SK-N-MC (cell line): ENCODE results near the gene PTGES3.

Experiments
- DNase-seq: peaks from one replicate; pipeline ENCODE4 v3.0.0-alpha.2; 2011; ENCODE audit warnings: low read depth, low spot score
- H3K27ac ChIP-seq: fragments of 200-600 bp; sonication (generic); 2 replicates; pipeline ENCODE4 v1.5.1; 2016; ENCODE audit warnings: mixed run types
- H3K36me3 ChIP-seq: fragments of 200-600 bp; sonication (generic); 2 replicates; pipeline ENCODE4 v1.6.1; 2017; ENCODE audit warnings: antibody characterized with exemption, low read length, mixed read lengths; ENCODE audit not compliant: insufficient read depth
- H3K4me3 ChIP-seq: fragments of 200-600 bp; sonication (generic); 2 replicates; pipeline ENCODE4 v1.5.1; 2016
- H3K9ac ChIP-seq: fragments of 200-600 bp; sonication (generic); 2 replicates; pipeline ENCODE4 v1.8.0; 2017; ENCODE audit warnings: mixed run types, mixed read lengths; ENCODE audit not compliant: insufficient read length
- H3K9me3 ChIP-seq: fragments of 200-600 bp; sonication (generic); 2 replicates; pipeline ENCODE4 v1.6.1; 2017; ENCODE audit warnings: low read depth, mild to moderate bottlenecking, antibody characterized with exemption, low read length, moderate library complexity, mixed read lengths
- EZH2 ChIP-seq: fragments of 200-600 bp; sonication (generic); IDR thresholded peaks from one replicate; pipeline ENCODE4 v1.6.1; 2017; ENCODE audit warnings: antibody characterized with exemption
- FOXP2 ChIP-seq: optimal IDR thresholded peaks from 2 replicates; pipeline ENCODE3; 2011; ENCODE audit warnings: mild to moderate bottlenecking, moderate library complexity; ENCODE audit not compliant: insufficient read depth; ENCODE audit errors: extremely low read length, control extremely low read depth
- POLR2AphosphoS5 ChIP-seq: IDR thresholded peaks from 2 replicates; pipeline ENCODE4 v1.6.1; 2012; ENCODE audit warnings: mild to moderate bottlenecking, low read depth, low read length, borderline replicate concordance

The PTGES3 gene

GRCh38 chr12:56722832-56723231, 34.7 kb upstream of the PTGES3 start:
- no peak for TF ChIP-seq FOXP2
- no peak for TF ChIP-seq EZH2
- no peak for TF ChIP-seq POLR2AphosphoS5
- no peak for DNase-seq
- Histone ChIP-seq H3K27ac (peak overlapping the region; percentile 38), H3K4me3 (peak overlapping the region; percentile 87), H3K9me3 (no peaks in the 10 kb centered on the region), H3K36me3 (peaks cover 64% of the 10 kb centered on the region), H3K9ac (peak overlapping the region; percentile 100)

- Histone ChIP-seq H3K9ac (peak overlapping the region; percentile 60), H3K4me3 (peak overlapping the region; percentile 87), H3K27ac (peak overlapping the region; percentile 67), H3K9me3 (no peaks in the 10 kb centered on the region), H3K36me3 (peaks cover 71% of the 10 kb centered on the region)
- no peak for DNase-seq
- TF ChIP-seq EZH2 (no peak), POLR2AphosphoS5 (no peak; the same call in 1 of the 2 replicates), FOXP2 (no peak)
Observed at GRCh38 chr12:56721721-56722120, 33.6 kb upstream of the PTGES3 start.

- peaks cover 76% of the 10 kb centered on the region for H3K36me3 ChIP-seq
- H3K9ac ChIP-seq = no peak overlapping the region
Observed at GRCh38 chr12:56721216-56721615, 33.1 kb upstream of the PTGES3 start.

GRCh38 chr12:56720731-56721151, 32.7 kb upstream of the PTGES3 start:
- DNase-seq = no peak
- Histone ChIP-seq H3K36me3 (peaks cover 81% of the 10 kb centered on the region), H3K9ac (no peak overlapping the region), H3K27ac (peak overlapping the region; percentile 67), H3K9me3 (no peaks in the 10 kb centered on the region), H3K4me3 (peak overlapping the region; percentile 12; the same call in 1 of the 2 replicates)
- no peak for TF ChIP-seq FOXP2
- TF ChIP-seq EZH2 = no peak
- no peak for TF ChIP-seq POLR2AphosphoS5

More at GRCh38 chr12:56721216-56721615, 33.1 kb upstream of the PTGES3 start:
- no peaks in the 10 kb centered on the region for H3K9me3 ChIP-seq
- peak overlapping the region; percentile 67 for H3K27ac ChIP-seq
- no peak for DNase-seq
- peak overlapping the region; percentile 87 for H3K4me3 ChIP-seq
- no peak for TF ChIP-seq FOXP2
- TF ChIP-seq EZH2 = no peak
- TF ChIP-seq POLR2AphosphoS5 = peak; percentile 15; the same call in 1 of the 2 replicates

GRCh38 chr12:56719056-56719455, 31.0 kb upstream of the PTGES3 start:
- Histone ChIP-seq H3K9me3 (no peaks in the 10 kb centered on the region), H3K27ac (peak overlapping the region; percentile 67), H3K9ac (no peak overlapping the region), H3K4me3 (peak overlapping the region; percentile 29), H3K36me3 (peaks cover 90% of the 10 kb centered on the region)
- DNase-seq = no peak
- TF ChIP-seq EZH2 (no peak), POLR2AphosphoS5 (no peak), FOXP2 (no peak)

GRCh38 chr12:56718636-56719035, 30.6 kb upstream of the PTGES3 start:
- no peak overlapping the region for H3K9ac ChIP-seq
- H3K36me3 ChIP-seq = peaks cover 90% of the 10 kb centered on the region
- H3K4me3 ChIP-seq = peak overlapping the region; percentile 29

GRCh38 chr12:56718149-56718548, 30.1 kb upstream of the PTGES3 start:
- Histone ChIP-seq H3K9me3 (no peaks in the 10 kb centered on the region), H3K27ac (peak overlapping the region; percentile 67), H3K36me3 (peaks cover 90% of the 10 kb centered on the region), H3K4me3 (peak overlapping the region; percentile 29), H3K9ac (no peak overlapping the region)
- peak; percentile 9; the same call in 1 of the 2 replicates for TF ChIP-seq POLR2AphosphoS5
- no peak for TF ChIP-seq EZH2
- TF ChIP-seq FOXP2 = no peak
- no peak for DNase-seq

More at GRCh38 chr12:56718636-56719035, 30.6 kb upstream of the PTGES3 start:
- Histone ChIP-seq H3K27ac (peak overlapping the region; percentile 67), H3K9me3 (no peaks in the 10 kb centered on the region)
- no peak for DNase-seq
- no peak for TF ChIP-seq EZH2
- TF ChIP-seq POLR2AphosphoS5 = no peak
- TF ChIP-seq FOXP2 = no peak

GRCh38 chr12:56716933-56717880, 29.1 kb upstream of the PTGES3 start:
- no peak overlapping the region for H3K9ac ChIP-seq
- no peaks in the 10 kb centered on the region for H3K9me3 ChIP-seq
- no peak for DNase-seq
- peaks cover 90% of the 10 kb centered on the region for H3K36me3 ChIP-seq
- no peak overlapping the region for H3K4me3 ChIP-seq
- TF ChIP-seq FOXP2 (no peak), POLR2AphosphoS5 (no peak)
- peak overlapping the region; percentile 81 for H3K27ac ChIP-seq
